WTC11 (cell line): Measurements from ENCODE around the gene TRIM38. TPM values are rescaled to one million over a fixed set of nuclear protein-coding genes. Genes with fewer than 3 reads are reported as not detected.

Source experiments
- CREB1 ChIP-seq: sonication (generic); formaldehyde crosslinking; IDR thresholded peaks from 2 replicates; pipeline ENCODE4 v1.8.0; 2023; ENCODE audit warnings: mild to moderate bottlenecking, missing genetic modification reagents
- ELF4 ChIP-seq: sonication (generic); formaldehyde crosslinking; IDR thresholded peaks from 2 replicates; pipeline ENCODE4 v1.8.1; 2022; ENCODE audit warnings: low read depth, mild to moderate bottlenecking, moderate library complexity, missing genetic modification reagents
- FOXK1 ChIP-seq: sonication (generic); formaldehyde crosslinking; IDR thresholded peaks from 2 replicates; pipeline ENCODE4 v1.8.0; 2022; ENCODE audit warnings: mild to moderate bottlenecking, moderate library complexity, missing genetic modification reagents
- GRHL2 ChIP-seq: fragments of 250-450 bp; sonication (Bioruptor Pico); IDR thresholded peaks from 2 replicates; pipeline ENCODE4 v1.8.0; 2022; ENCODE audit warnings: mild to moderate bottlenecking, moderate library complexity; ENCODE audit not compliant: insufficient replicate concordance, severe bottlenecking
- GTF2I ChIP-seq: fragments of 250-450 bp; sonication (Bioruptor Pico); conservative IDR thresholded peaks from 2 replicates; pipeline ENCODE4 v1.4.0; 2021; ENCODE audit warnings: mild to moderate bottlenecking
- JUN ChIP-seq: sonication (generic); formaldehyde crosslinking; IDR thresholded peaks from 2 replicates; pipeline ENCODE4 v1.8.0; 2023; ENCODE audit warnings: mild to moderate bottlenecking, missing genetic modification reagents
- MXD4 ChIP-seq: fragments of 250-450 bp; sonication (Bioruptor Pico); IDR thresholded peaks from 2 replicates; pipeline ENCODE4 v1.8.0; 2021; ENCODE audit warnings: mild to moderate bottlenecking, moderate library complexity, borderline replicate concordance
- NR2C2 ChIP-seq: sonication (generic); formaldehyde crosslinking; IDR thresholded peaks from 2 replicates; pipeline ENCODE4 v1.8.0; 2022; ENCODE audit warnings: mild to moderate bottlenecking, missing genetic modification reagents
- RORB ChIP-seq: fragments of 250-450 bp; sonication (Bioruptor Pico); IDR thresholded peaks from 2 replicates; pipeline ENCODE4 v1.9.0; 2021; ENCODE audit warnings: mild to moderate bottlenecking
- SMAD4 ChIP-seq: sonication (generic); formaldehyde crosslinking; IDR thresholded peaks from 2 replicates; pipeline ENCODE4 v1.8.0; 2022; ENCODE audit warnings: mild to moderate bottlenecking, missing genetic modification reagents
- TCF7 ChIP-seq: sonication (generic); formaldehyde crosslinking; IDR thresholded peaks from 2 replicates; pipeline ENCODE4 v1.8.0; 2022; ENCODE audit warnings: mild to moderate bottlenecking, low read depth, missing genetic modification reagents, moderate library complexity
- ZNF121 ChIP-seq: sonication (generic); formaldehyde crosslinking; IDR thresholded peaks from 2 replicates; pipeline ENCODE4 v1.8.0; 2023; ENCODE audit warnings: missing genetic modification reagents
- ZNF263 ChIP-seq: sonication (generic); formaldehyde crosslinking; IDR thresholded peaks from 2 replicates; pipeline ENCODE4 v1.8.1; 2022; ENCODE audit warnings: low read depth, mild to moderate bottlenecking, moderate library complexity, missing genetic modification reagents
- ZNF317 ChIP-seq: sonication (generic); formaldehyde crosslinking; IDR thresholded peaks from 2 replicates; pipeline ENCODE4 v1.8.1; 2023; ENCODE audit warnings: low read depth, mild to moderate bottlenecking, moderate library complexity, missing genetic modification reagents, borderline replicate concordance
- ZNF396 ChIP-seq: fragments of 250-450 bp; sonication (Bioruptor Pico); IDR thresholded peaks from 2 replicates; pipeline ENCODE4 v1.8.0; 2021; ENCODE audit warnings: mild to moderate bottlenecking, moderate library complexity, borderline replicate concordance
- ZNF416 ChIP-seq: fragments of 250-450 bp; sonication (Bioruptor Pico); IDR thresholded peaks from 2 replicates; pipeline ENCODE4 v1.9.0; 2021; ENCODE audit warnings: mild to moderate bottlenecking, inconsistent platforms
- total RNA-seq: library from RNA; stranded (reverse); gene quantifications from 3 replicates; pipeline ENCODE4 v1.2.3, GENCODE V29; 2021
- TF ChIP-seq, protein P1 (sequence below): sonication (generic); formaldehyde crosslinking; IDR thresholded peaks from 2 replicates; pipeline ENCODE4 v1.8.0; 2022; ENCODE audit warnings: missing genetic modification reagents
- TF ChIP-seq, protein P2 (sequence below): sonication (generic); formaldehyde crosslinking; IDR thresholded peaks from 2 replicates; pipeline ENCODE4 v1.8.0; 2023; ENCODE audit warnings: mild to moderate bottlenecking, missing genetic modification reagents
- TF ChIP-seq, protein P3 (sequence below): sonication (generic); formaldehyde crosslinking; IDR thresholded peaks from 2 replicates; pipeline ENCODE4 v1.8.1; 2022; ENCODE audit warnings: missing genetic modification reagents, borderline replicate concordance
- TF ChIP-seq, protein P4 (sequence below): sonication (generic); formaldehyde crosslinking; IDR thresholded peaks from 2 replicates; pipeline ENCODE4 v1.8.1; 2023; ENCODE audit warnings: mild to moderate bottlenecking, moderate library complexity, missing genetic modification reagents
- TF ChIP-seq, protein P5 (sequence below): sonication (generic); formaldehyde crosslinking; conservative IDR thresholded peaks from 2 replicates; pipeline ENCODE4 v1.8.1; 2022; ENCODE audit warnings: mild to moderate bottlenecking, missing genetic modification reagents
- TF ChIP-seq, protein P6 (sequence below): sonication (generic); formaldehyde crosslinking; IDR thresholded peaks from 2 replicates; pipeline ENCODE4 v1.8.1; 2022; ENCODE audit warnings: low read depth, mild to moderate bottlenecking, moderate library complexity, missing genetic modification reagents, borderline replicate concordance
- TF ChIP-seq, protein P7 (sequence below): fragments of 250-450 bp; sonication (Bioruptor Pico); IDR thresholded peaks from 2 replicates; pipeline ENCODE4 v1.9.0; 2021; ENCODE audit warnings: mild to moderate bottlenecking, borderline replicate concordance

Gene TRIM38
- total RNA-seq, 1 experiment from 2014 or later, result 1.6 TPM

DNA sequence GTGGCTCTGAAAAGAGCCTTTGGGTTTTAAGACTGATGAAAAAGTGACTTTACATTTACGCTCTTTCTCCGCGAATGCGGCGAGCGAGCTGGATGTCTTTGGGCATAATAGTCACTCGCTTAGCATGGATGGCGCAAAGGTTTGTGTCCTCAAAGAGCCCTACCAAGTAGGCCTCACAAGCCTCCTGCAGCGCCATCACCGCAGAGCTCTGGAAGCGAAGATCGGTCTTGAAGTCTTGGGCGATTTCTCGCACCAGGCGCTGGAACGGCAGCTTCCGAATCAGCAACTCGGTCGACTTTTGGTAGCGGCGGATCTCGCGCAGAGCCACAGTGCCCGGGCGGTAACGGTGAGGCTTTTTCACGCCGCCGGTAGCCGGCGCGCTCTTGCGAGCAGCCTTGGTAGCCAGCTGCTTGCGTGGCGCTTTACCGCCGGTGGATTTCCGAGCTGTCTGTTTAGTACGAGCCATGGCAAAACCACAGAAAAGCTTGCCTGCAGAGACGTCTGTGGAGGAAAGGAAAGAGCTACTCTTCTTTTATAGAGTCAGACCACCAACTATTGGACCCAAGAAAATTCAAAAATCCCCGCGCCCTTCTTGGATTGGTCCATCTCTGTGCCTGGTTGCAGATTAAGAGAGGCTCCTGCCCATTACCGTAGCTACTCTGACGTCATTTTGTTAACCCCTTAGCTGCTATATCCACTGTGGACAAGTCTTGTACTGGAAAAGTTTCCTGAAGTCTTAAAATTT is 69.2 kb downstream of the TRIM38 start (continued):
- TF ChIP-seq, protein P1, sequence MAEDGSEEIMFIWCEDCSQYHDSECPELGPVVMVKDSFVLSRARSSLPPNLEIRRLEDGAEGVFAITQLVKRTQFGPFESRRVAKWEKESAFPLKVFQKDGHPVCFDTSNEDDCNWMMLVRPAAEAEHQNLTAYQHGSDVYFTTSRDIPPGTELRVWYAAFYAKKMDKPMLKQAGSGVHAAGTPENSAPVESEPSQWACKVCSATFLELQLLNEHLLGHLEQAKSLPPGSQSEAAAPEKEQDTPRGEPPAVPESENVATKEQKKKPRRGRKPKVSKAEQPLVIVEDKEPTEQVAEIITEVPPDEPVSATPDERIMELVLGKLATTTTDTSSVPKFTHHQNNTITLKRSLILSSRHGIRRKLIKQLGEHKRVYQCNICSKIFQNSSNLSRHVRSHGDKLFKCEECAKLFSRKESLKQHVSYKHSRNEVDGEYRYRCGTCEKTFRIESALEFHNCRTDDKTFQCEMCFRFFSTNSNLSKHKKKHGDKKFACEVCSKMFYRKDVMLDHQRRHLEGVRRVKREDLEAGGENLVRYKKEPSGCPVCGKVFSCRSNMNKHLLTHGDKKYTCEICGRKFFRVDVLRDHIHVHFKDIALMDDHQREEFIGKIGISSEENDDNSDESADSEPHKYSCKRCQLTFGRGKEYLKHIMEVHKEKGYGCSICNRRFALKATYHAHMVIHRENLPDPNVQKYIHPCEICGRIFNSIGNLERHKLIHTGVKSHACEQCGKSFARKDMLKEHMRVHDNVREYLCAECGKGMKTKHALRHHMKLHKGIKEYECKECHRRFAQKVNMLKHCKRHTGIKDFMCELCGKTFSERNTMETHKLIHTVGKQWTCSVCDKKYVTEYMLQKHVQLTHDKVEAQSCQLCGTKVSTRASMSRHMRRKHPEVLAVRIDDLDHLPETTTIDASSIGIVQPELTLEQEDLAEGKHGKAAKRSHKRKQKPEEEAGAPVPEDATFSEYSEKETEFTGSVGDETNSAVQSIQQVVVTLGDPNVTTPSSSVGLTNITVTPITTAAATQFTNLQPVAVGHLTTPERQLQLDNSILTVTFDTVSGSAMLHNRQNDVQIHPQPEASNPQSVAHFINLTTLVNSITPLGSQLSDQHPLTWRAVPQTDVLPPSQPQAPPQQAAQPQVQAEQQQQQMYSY (CRISPR knock-in tag), result no peak
- TF ChIP-seq, protein P2, sequence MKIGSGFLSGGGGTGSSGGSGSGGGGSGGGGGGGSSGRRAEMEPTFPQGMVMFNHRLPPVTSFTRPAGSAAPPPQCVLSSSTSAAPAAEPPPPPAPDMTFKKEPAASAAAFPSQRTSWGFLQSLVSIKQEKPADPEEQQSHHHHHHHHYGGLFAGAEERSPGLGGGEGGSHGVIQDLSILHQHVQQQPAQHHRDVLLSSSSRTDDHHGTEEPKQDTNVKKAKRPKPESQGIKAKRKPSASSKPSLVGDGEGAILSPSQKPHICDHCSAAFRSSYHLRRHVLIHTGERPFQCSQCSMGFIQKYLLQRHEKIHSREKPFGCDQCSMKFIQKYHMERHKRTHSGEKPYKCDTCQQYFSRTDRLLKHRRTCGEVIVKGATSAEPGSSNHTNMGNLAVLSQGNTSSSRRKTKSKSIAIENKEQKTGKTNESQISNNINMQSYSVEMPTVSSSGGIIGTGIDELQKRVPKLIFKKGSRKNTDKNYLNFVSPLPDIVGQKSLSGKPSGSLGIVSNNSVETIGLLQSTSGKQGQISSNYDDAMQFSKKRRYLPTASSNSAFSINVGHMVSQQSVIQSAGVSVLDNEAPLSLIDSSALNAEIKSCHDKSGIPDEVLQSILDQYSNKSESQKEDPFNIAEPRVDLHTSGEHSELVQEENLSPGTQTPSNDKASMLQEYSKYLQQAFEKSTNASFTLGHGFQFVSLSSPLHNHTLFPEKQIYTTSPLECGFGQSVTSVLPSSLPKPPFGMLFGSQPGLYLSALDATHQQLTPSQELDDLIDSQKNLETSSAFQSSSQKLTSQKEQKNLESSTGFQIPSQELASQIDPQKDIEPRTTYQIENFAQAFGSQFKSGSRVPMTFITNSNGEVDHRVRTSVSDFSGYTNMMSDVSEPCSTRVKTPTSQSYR, result peak; percentile 75; the same call in 1 of the 2 replicates
- no peak for TF ChIP-seq NR2C2
- TF ChIP-seq, protein P3, sequence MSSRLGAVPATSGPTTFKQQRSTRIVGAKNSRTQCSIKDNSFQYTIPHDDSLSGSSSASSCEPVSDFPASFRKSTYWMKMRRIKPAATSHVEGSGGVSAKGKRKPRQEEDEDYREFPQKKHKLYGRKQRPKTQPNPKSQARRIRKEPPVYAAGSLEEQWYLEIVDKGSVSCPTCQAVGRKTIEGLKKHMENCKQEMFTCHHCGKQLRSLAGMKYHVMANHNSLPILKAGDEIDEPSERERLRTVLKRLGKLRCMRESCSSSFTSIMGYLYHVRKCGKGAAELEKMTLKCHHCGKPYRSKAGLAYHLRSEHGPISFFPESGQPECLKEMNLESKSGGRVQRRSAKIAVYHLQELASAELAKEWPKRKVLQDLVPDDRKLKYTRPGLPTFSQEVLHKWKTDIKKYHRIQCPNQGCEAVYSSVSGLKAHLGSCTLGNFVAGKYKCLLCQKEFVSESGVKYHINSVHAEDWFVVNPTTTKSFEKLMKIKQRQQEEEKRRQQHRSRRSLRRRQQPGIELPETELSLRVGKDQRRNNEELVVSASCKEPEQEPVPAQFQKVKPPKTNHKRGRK (CRISPR knock-in tag), result no peak
- TF ChIP-seq SMAD4, result no peak; the same call in none of the 2 replicates
- peak; percentile 87; the same call in 1 of the 2 replicates for TF ChIP-seq ZNF416
- TF ChIP-seq, protein P4, sequence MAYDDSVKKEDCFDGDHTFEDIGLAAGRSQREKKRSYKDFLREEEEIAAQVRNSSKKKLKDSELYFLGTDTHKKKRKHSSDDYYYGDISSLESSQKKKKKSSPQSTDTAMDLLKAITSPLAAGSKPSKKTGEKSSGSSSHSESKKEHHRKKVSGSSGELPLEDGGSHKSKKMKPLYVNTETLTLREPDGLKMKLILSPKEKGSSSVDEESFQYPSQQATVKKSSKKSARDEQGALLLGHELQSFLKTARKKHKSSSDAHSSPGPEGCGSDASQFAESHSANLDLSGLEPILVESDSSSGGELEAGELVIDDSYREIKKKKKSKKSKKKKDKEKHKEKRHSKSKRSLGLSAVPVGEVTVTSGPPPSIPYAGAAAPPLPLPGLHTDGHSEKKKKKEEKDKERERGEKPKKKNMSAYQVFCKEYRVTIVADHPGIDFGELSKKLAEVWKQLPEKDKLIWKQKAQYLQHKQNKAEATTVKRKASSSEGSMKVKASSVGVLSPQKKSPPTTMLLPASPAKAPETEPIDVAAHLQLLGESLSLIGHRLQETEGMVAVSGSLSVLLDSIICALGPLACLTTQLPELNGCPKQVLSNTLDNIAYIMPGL (CRISPR knock-in tag), result peak; percentile 81
- no peak for TF ChIP-seq TCF7 (CRISPR knock-in tag)
- no peak for TF ChIP-seq ELF4 (CRISPR knock-in tag)
- TF ChIP-seq JUN (CRISPR knock-in tag), result peak; percentile 93
- no peak for TF ChIP-seq RORB (CRISPR knock-in tag)
- TF ChIP-seq, protein P5, sequence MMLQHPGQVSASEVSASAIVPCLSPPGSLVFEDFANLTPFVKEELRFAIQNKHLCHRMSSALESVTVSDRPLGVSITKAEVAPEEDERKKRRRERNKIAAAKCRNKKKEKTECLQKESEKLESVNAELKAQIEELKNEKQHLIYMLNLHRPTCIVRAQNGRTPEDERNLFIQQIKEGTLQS (CRISPR knock-in tag), result no peak
- no peak for TF ChIP-seq ZNF263
- TF ChIP-seq FOXK1, result peak; percentile 63; the same call in 1 of the 2 replicates
- TF ChIP-seq ZNF396, result no peak
- no peak for TF ChIP-seq MXD4
- TF ChIP-seq, protein P6, sequence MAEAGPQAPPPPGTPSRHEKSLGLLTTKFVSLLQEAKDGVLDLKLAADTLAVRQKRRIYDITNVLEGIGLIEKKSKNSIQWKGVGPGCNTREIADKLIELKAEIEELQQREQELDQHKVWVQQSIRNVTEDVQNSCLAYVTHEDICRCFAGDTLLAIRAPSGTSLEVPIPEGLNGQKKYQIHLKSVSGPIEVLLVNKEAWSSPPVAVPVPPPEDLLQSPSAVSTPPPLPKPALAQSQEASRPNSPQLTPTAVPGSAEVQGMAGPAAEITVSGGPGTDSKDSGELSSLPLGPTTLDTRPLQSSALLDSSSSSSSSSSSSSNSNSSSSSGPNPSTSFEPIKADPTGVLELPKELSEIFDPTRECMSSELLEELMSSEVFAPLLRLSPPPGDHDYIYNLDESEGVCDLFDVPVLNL (CRISPR knock-in tag), result peak; percentile 83; the same call in 1 of the 2 replicates
- TF ChIP-seq ZNF317 (CRISPR knock-in tag), result 0 out of 2 replicates have a peak, but pooled peaks have one; percentile 52
- no peak for TF ChIP-seq GTF2I (CRISPR knock-in tag)
- TF ChIP-seq CREB1, result peak; percentile 94
- TF ChIP-seq GRHL2, result no peak
- TF ChIP-seq, protein P7, sequence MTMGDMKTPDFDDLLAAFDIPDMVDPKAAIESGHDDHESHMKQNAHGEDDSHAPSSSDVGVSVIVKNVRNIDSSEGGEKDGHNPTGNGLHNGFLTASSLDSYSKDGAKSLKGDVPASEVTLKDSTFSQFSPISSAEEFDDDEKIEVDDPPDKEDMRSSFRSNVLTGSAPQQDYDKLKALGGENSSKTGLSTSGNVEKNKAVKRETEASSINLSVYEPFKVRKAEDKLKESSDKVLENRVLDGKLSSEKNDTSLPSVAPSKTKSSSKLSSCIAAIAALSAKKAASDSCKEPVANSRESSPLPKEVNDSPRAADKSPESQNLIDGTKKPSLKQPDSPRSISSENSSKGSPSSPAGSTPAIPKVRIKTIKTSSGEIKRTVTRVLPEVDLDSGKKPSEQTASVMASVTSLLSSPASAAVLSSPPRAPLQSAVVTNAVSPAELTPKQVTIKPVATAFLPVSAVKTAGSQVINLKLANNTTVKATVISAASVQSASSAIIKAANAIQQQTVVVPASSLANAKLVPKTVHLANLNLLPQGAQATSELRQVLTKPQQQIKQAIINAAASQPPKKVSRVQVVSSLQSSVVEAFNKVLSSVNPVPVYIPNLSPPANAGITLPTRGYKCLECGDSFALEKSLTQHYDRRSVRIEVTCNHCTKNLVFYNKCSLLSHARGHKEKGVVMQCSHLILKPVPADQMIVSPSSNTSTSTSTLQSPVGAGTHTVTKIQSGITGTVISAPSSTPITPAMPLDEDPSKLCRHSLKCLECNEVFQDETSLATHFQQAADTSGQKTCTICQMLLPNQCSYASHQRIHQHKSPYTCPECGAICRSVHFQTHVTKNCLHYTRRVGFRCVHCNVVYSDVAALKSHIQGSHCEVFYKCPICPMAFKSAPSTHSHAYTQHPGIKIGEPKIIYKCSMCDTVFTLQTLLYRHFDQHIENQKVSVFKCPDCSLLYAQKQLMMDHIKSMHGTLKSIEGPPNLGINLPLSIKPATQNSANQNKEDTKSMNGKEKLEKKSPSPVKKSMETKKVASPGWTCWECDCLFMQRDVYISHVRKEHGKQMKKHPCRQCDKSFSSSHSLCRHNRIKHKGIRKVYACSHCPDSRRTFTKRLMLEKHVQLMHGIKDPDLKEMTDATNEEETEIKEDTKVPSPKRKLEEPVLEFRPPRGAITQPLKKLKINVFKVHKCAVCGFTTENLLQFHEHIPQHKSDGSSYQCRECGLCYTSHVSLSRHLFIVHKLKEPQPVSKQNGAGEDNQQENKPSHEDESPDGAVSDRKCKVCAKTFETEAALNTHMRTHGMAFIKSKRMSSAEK, result peak; percentile 69; the same call in 1 of the 2 replicates
- TF ChIP-seq ZNF121 (CRISPR knock-in tag), result no peak
